Activated T-cell treated with anti-CD3 and anti-CD28 coated beads, Interleukin-2, amount 50 U/mL, for 24 hours (primary cell): ENCODE measurements around the gene CPAMD8.

ENCODE experiments used
- DNase-seq: peaks from one replicate; pipeline ENCODE4 v3.0.0-alpha.2; 2020
- H3K27ac Mint-ChIP-seq: 2 replicates; pipeline ENCODE4 v1.8.0; 2020; ENCODE audit warnings: mild to moderate bottlenecking, mixed read lengths
- H3K27me3 Mint-ChIP-seq: 2 replicates; pipeline ENCODE4 v1.8.0; 2020; ENCODE audit warnings: mixed read lengths
- H3K36me3 Mint-ChIP-seq: 2 replicates; pipeline ENCODE4 v1.8.0; 2020; ENCODE audit warnings: low read depth, mixed read lengths
- H3K4me1 Mint-ChIP-seq: 2 replicates; pipeline ENCODE4 v1.8.0; 2020; ENCODE audit warnings: low read depth, mixed read lengths
- H3K4me3 Mint-ChIP-seq: 2 replicates; pipeline ENCODE4 v1.8.0; 2020; ENCODE audit warnings: mild to moderate bottlenecking, moderate library complexity, mixed read lengths
- H3K9me3 Mint-ChIP-seq: 2 replicates; pipeline ENCODE4 v1.8.0; 2020; ENCODE audit warnings: mixed read lengths

CPAMD8 gene

GRCh38 chr19:16871871-16872270 lies 154.7 kb downstream of the CPAMD8 start:
- Mint-ChIP-seq H3K4me3 (no peak overlapping the region), H3K4me1 (peaks cover 17% of the 10 kb centered on the region), H3K27ac (no peak overlapping the region), H3K9me3 (no peaks in the 10 kb centered on the region), H3K27me3 (no peaks in the 10 kb centered on the region), H3K36me3 (peaks cover 85% of the 10 kb centered on the region)
- DNase-seq = no peak

- DNase-seq = no peak
- Mint-ChIP-seq H3K4me1 (peaks cover 10% of the 10 kb centered on the region), H3K9me3 (no peaks in the 10 kb centered on the region), H3K27me3 (no peaks in the 10 kb centered on the region), H3K27ac (no peak overlapping the region), H3K36me3 (peaks cover 89% of the 10 kb centered on the region), H3K4me3 (no peak overlapping the region)
These were observed 157.2 kb downstream of the CPAMD8 start for GRCh38 chr19:16869331-16869972.

GRCh38 chr19:16868423-16869130 lies 158.0 kb downstream of the CPAMD8 start:
- peaks cover 88% of the 10 kb centered on the region for H3K36me3 Mint-ChIP-seq

GRCh38 chr19:16867211-16867610 lies 159.4 kb downstream of the CPAMD8 start:
- Mint-ChIP-seq H3K36me3 (peaks cover 90% of the 10 kb centered on the region), H3K4me1 (no peaks in the 10 kb centered on the region), H3K27me3 (no peaks in the 10 kb centered on the region), H3K4me3 (no peak overlapping the region), H3K9me3 (no peaks in the 10 kb centered on the region), H3K27ac (no peak overlapping the region)
- no peak for DNase-seq

More at GRCh38 chr19:16868423-16869130, 158.0 kb downstream of the CPAMD8 start:
- Mint-ChIP-seq H3K4me3 (no peak overlapping the region), H3K9me3 (no peaks in the 10 kb centered on the region), H3K27ac (no peak overlapping the region), H3K4me1 (peaks cover 1% of the 10 kb centered on the region), H3K27me3 (no peaks in the 10 kb centered on the region)
- no peak for DNase-seq

- no peak for DNase-seq
- Mint-ChIP-seq H3K36me3 (peaks cover 76% of the 10 kb centered on the region), H3K4me1 (no peaks in the 10 kb centered on the region), H3K9me3 (no peaks in the 10 kb centered on the region), H3K27ac (no peak overlapping the region), H3K4me3 (no peak overlapping the region), H3K27me3 (no peaks in the 10 kb centered on the region)
These were observed 163.7 kb downstream of the CPAMD8 start for GRCh38 chr19:16862826-16863415.

GRCh38 chr19:16861834-16862233 lies 164.8 kb downstream of the CPAMD8 start:
- no peak for DNase-seq
- H3K27ac Mint-ChIP-seq = no peak overlapping the region
- peaks cover 71% of the 10 kb centered on the region for H3K36me3 Mint-ChIP-seq
- no peaks in the 10 kb centered on the region for H3K27me3 Mint-ChIP-seq
- no peaks in the 10 kb centered on the region for H3K4me1 Mint-ChIP-seq
- no peak overlapping the region for H3K4me3 Mint-ChIP-seq
- no peaks in the 10 kb centered on the region for H3K9me3 Mint-ChIP-seq

- DNase-seq = no peak
- no peaks in the 10 kb centered on the region for H3K9me3 Mint-ChIP-seq
- no peaks in the 10 kb centered on the region for H3K27me3 Mint-ChIP-seq
- H3K27ac Mint-ChIP-seq = no peak overlapping the region
- H3K36me3 Mint-ChIP-seq = peaks cover 71% of the 10 kb centered on the region
- H3K4me1 Mint-ChIP-seq = no peaks in the 10 kb centered on the region
- H3K4me3 Mint-ChIP-seq = no peak overlapping the region
These were observed 165.6 kb downstream of the CPAMD8 start for GRCh38 chr19:16861011-16861410.

- Mint-ChIP-seq H3K4me3 (no peak overlapping the region), H3K4me1 (no peaks in the 10 kb centered on the region), H3K9me3 (no peaks in the 10 kb centered on the region), H3K27me3 (no peaks in the 10 kb centered on the region), H3K27ac (no peak overlapping the region), H3K36me3 (peaks cover 67% of the 10 kb centered on the region)
- DNase-seq = no peak
These were observed 166.5 kb downstream of the CPAMD8 start for GRCh38 chr19:16860118-16860517.

GRCh38 chr19:16859626-16860025 lies 167.0 kb downstream of the CPAMD8 start:
- H3K27ac Mint-ChIP-seq = no peak overlapping the region
- no peak for DNase-seq
- no peak overlapping the region for H3K4me3 Mint-ChIP-seq
- H3K36me3 Mint-ChIP-seq = peaks cover 70% of the 10 kb centered on the region
- H3K27me3 Mint-ChIP-seq = no peaks in the 10 kb centered on the region
- H3K4me1 Mint-ChIP-seq = no peaks in the 10 kb centered on the region
- H3K9me3 Mint-ChIP-seq = no peaks in the 10 kb centered on the region

- Mint-ChIP-seq H3K27ac (no peak overlapping the region), H3K9me3 (no peaks in the 10 kb centered on the region), H3K36me3 (peaks cover 79% of the 10 kb centered on the region), H3K27me3 (no peaks in the 10 kb centered on the region), H3K4me1 (no peaks in the 10 kb centered on the region), H3K4me3 (no peak overlapping the region)
- DNase-seq = no peak
These were observed 170.5 kb downstream of the CPAMD8 start for GRCh38 chr19:16856091-16856490.

- H3K9me3 Mint-ChIP-seq = no peaks in the 10 kb centered on the region
- H3K27ac Mint-ChIP-seq = no peak overlapping the region
- H3K36me3 Mint-ChIP-seq = peaks cover 86% of the 10 kb centered on the region
- H3K27me3 Mint-ChIP-seq = no peaks in the 10 kb centered on the region
- H3K4me1 Mint-ChIP-seq = no peaks in the 10 kb centered on the region
- DNase-seq = no peak
- H3K4me3 Mint-ChIP-seq = no peak overlapping the region
These were observed 173.5 kb downstream of the CPAMD8 start for GRCh38 chr19:16853066-16853465.

GRCh38 chr19:16851031-16851712 lies 175.4 kb downstream of the CPAMD8 start:
- Mint-ChIP-seq H3K9me3 (no peaks in the 10 kb centered on the region), H3K27ac (peak overlapping the region; percentile 50), H3K36me3 (peaks cover 91% of the 10 kb centered on the region), H3K4me3 (no peak overlapping the region), H3K4me1 (no peaks in the 10 kb centered on the region), H3K27me3 (no peaks in the 10 kb centered on the region)
- DNase-seq = no peak

- no peak overlapping the region for H3K4me3 Mint-ChIP-seq
These were observed 176.5 kb downstream of the CPAMD8 start for GRCh38 chr19:16850133-16850532.

GRCh38 chr19:16849168-16849567 lies 177.4 kb downstream of the CPAMD8 start:
- H3K9me3 Mint-ChIP-seq = no peaks in the 10 kb centered on the region
- H3K4me1 Mint-ChIP-seq = no peaks in the 10 kb centered on the region
- no peak for DNase-seq
- no peaks in the 10 kb centered on the region for H3K27me3 Mint-ChIP-seq
- H3K36me3 Mint-ChIP-seq = peaks cover 97% of the 10 kb centered on the region
- no peak overlapping the region for H3K4me3 Mint-ChIP-seq
- no peak overlapping the region for H3K27ac Mint-ChIP-seq

More at GRCh38 chr19:16850133-16850532, 176.5 kb downstream of the CPAMD8 start:
- DNase-seq = no peak
- Mint-ChIP-seq H3K9me3 (no peaks in the 10 kb centered on the region), H3K27me3 (no peaks in the 10 kb centered on the region), H3K4me1 (no peaks in the 10 kb centered on the region), H3K27ac (no peak overlapping the region), H3K36me3 (peaks cover 97% of the 10 kb centered on the region)

GRCh38 chr19:16847430-16847829 lies 179.2 kb downstream of the CPAMD8 start:
- H3K9me3 Mint-ChIP-seq = no peaks in the 10 kb centered on the region
- no peak overlapping the region for H3K27ac Mint-ChIP-seq
- no peaks in the 10 kb centered on the region for H3K27me3 Mint-ChIP-seq
- H3K4me1 Mint-ChIP-seq = no peaks in the 10 kb centered on the region
- H3K36me3 Mint-ChIP-seq = peaks cover 98% of the 10 kb centered on the region
- H3K4me3 Mint-ChIP-seq = no peak overlapping the region
- no peak for DNase-seq
